RWPE2 (cell line): ENCODE data around the gene ZDHHC6.

Source experiments
- ATAC-seq: fragments of 200-7000 bp; cut with Tn5 transposase; 3 replicates; pipeline ENCODE4 v1.9.1; 2021; ENCODE audit warnings: low read depth
- DNase-seq: peaks from one replicate; pipeline ENCODE4 v3.0.0-alpha.2; 2020; ENCODE audit warnings: low spot score
- H3K27ac ChIP-seq: fragments of 450-650 bp; 2 replicates; pipeline ENCODE4 v1.5.1; 2017; ENCODE audit warnings: mild to moderate bottlenecking; ENCODE audit not compliant: poor library complexity, severe bottlenecking
- H3K27me3 ChIP-seq: fragments of 250-450 bp; sonication (Bioruptor Pico); 2 replicates; pipeline ENCODE4 v1.5.1; 2021; ENCODE audit warnings: mild to moderate bottlenecking, moderate library complexity; ENCODE audit not compliant: insufficient read depth, poor library complexity, severe bottlenecking
- H3K36me3 ChIP-seq: fragments of 250-450 bp; sonication (Bioruptor Pico); 2 replicates; pipeline ENCODE4 v1.5.1; 2020; ENCODE audit warnings: low read depth, mild to moderate bottlenecking, moderate library complexity
- H3K4me1 ChIP-seq: fragments of 250-450 bp; sonication (Bioruptor Pico); 2 replicates; pipeline ENCODE4 v1.5.1; 2021; ENCODE audit warnings: mild to moderate bottlenecking, moderate library complexity; ENCODE audit not compliant: insufficient read depth, poor library complexity, severe bottlenecking
- H3K4me3 ChIP-seq: fragments of 250-450 bp; sonication (Bioruptor Pico); 2 replicates; pipeline ENCODE4 v1.5.1; 2021; ENCODE audit warnings: mild to moderate bottlenecking, moderate library complexity; ENCODE audit not compliant: severe bottlenecking
- H3K9me3 ChIP-seq: fragments of 250-450 bp; sonication (Bioruptor Pico); 2 replicates; pipeline ENCODE4 v1.5.1; 2021; ENCODE audit warnings: mild to moderate bottlenecking, moderate library complexity; ENCODE audit not compliant: severe bottlenecking
- TF ChIP-seq, protein P1 (sequence below): fragments of 450-650 bp; IDR thresholded peaks from one replicate; pipeline ENCODE4 v1.5.1; 2017; ENCODE audit warnings: mild to moderate bottlenecking, moderate library complexity; ENCODE audit not compliant: poor library complexity, severe bottlenecking

The ZDHHC6 gene

DNA sequence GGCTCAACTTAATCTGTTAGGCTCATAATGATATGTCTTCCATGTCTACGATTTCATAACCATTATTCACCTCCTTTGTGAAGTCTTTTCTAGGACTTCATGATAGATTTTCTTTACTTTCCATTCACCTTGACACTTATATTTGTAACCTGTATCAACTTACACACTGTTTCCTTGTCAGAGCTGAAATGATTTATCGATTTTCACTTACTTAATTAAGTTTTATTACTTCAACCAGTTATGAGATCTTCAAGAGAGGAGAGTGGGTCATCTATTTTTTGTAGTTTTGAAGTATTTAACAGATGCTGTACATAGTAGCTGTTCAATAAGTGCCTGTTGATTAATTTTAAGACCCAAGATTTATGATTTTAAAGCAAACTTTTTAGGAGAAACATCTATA lies 37.7 kb upstream of the ZDHHC6 start:
- H3K4me1 ChIP-seq, result no peaks in the 10 kb centered on the region
- ATAC-seq (no peak), DNase-seq (no peak)
- H3K27me3 ChIP-seq, result no peaks in the 10 kb centered on the region
- H3K36me3 ChIP-seq, result no peaks in the 10 kb centered on the region
- TF ChIP-seq, protein P1, sequence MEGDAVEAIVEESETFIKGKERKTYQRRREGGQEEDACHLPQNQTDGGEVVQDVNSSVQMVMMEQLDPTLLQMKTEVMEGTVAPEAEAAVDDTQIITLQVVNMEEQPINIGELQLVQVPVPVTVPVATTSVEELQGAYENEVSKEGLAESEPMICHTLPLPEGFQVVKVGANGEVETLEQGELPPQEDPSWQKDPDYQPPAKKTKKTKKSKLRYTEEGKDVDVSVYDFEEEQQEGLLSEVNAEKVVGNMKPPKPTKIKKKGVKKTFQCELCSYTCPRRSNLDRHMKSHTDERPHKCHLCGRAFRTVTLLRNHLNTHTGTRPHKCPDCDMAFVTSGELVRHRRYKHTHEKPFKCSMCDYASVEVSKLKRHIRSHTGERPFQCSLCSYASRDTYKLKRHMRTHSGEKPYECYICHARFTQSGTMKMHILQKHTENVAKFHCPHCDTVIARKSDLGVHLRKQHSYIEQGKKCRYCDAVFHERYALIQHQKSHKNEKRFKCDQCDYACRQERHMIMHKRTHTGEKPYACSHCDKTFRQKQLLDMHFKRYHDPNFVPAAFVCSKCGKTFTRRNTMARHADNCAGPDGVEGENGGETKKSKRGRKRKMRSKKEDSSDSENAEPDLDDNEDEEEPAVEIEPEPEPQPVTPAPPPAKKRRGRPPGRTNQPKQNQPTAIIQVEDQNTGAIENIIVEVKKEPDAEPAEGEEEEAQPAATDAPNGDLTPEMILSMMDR, result no peak
- H3K9me3 ChIP-seq, result no peaks in the 10 kb centered on the region
- H3K4me3 ChIP-seq, result no peak overlapping the region
- no peak overlapping the region for H3K27ac ChIP-seq

DNA sequence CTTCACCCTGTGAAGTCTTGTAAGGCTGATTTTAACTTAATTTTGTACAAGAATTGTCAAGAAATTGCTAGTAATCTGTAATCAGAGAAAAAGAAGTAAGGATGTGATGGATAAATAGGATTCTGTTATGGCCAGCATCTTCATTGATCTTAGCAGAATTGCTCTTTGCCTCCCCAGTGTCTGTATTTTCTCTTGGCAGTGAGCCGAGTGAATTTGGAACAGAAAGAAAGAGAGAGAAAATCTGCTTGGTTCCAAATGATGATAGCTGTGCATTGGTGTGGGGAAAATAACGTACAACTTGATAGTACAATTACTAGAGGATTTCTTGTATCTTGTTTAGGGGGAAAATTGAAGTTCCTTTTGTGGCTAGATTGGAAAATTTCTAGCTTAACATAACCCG lies 34.9 kb upstream of the ZDHHC6 start:
- no peaks in the 10 kb centered on the region for H3K4me1 ChIP-seq

DNA sequence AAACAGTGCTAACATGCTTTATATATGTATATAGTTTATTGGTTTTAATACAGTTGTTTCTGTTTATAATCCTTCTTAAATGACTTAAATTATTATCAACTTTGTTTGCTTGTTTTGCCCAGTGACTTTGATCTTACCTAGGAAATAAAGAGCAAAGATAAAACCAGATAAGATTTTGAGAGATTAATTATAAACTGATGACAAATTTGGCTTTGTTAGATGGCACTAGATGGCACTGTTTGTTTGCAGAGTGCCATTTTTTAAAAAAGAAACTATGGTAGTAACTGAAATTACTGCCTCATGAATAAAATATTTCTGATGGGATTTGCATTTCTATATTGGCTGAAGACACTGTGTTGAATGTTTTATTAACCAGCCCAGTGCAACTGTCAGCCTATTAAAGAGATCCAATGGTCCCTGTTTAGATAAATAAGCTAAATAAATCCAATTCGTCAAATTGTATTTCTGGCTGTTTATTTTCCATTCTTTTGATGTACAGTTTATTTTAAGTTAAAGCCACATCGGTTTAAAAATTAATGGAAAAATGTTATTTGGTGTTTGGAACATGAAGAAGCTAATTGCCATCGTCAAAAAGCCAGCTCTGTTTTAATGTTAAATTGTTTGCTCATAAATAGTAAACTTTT lies 29.0 kb upstream of the ZDHHC6 start:
- no peak overlapping the region for H3K27ac ChIP-seq

More for the DNA sequence above, 34.9 kb upstream of the ZDHHC6 start:
- DNase-seq, result no peak
- Histone ChIP-seq H3K4me3 (no peak overlapping the region), H3K36me3 (no peaks in the 10 kb centered on the region), H3K27ac (no peak overlapping the region), H3K27me3 (no peaks in the 10 kb centered on the region), H3K9me3 (no peaks in the 10 kb centered on the region)
- TF ChIP-seq, protein P1, result no peak
- ATAC-seq, result no peak

DNA sequence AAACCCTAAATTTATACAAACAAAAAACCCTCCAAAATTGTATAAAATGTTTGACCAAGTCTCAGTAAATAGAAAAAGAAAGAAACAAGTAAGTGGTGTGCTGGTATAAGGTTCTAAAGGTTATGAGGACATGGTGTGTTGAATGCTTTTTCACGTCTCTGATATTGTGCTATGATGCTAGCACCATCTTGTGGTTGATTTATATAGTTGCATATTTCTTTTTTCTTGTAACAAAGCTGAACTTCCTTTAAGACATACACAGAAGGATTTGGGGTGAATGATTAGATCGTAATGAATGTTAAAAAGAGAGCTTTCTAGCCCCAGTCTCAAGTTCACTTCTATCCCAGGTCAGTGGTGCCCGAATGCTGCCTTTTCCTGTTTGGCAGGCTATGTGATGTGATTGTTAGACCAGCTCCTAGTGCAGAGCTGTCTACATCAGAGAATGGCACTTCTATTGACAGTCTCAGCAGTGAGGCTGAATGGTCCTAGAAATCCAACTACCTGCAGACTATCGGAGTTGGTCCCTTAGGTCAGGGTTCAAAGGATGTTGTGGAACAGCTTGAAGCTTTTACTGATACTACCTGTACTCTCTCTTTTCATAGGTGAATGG lies 25.3 kb upstream of the ZDHHC6 start:
- TF ChIP-seq, protein P1, result peak; percentile 93
- Histone ChIP-seq H3K27ac (no peak overlapping the region), H3K9me3 (no peaks in the 10 kb centered on the region), H3K4me3 (no peak overlapping the region), H3K27me3 (no peaks in the 10 kb centered on the region), H3K4me1 (no peaks in the 10 kb centered on the region), H3K36me3 (peaks cover 19% of the 10 kb centered on the region)
- DNase-seq, result no peak
- ATAC-seq, result peak; percentile 52; the same call in 2 of the 3 replicates

More for the DNA sequence above, 29.0 kb upstream of the ZDHHC6 start:
- no peak for DNase-seq
- H3K9me3 ChIP-seq, result no peaks in the 10 kb centered on the region
- ATAC-seq, result no peak
- H3K27me3 ChIP-seq, result no peaks in the 10 kb centered on the region
- TF ChIP-seq, protein P1, result peak; percentile 76
- 0 out of 2 replicates have a peak, but pooled peaks cover 5% of the 10 kb centered on the region for H3K36me3 ChIP-seq
- H3K4me1 ChIP-seq, result no peaks in the 10 kb centered on the region
- no peak overlapping the region for H3K4me3 ChIP-seq

DNA sequence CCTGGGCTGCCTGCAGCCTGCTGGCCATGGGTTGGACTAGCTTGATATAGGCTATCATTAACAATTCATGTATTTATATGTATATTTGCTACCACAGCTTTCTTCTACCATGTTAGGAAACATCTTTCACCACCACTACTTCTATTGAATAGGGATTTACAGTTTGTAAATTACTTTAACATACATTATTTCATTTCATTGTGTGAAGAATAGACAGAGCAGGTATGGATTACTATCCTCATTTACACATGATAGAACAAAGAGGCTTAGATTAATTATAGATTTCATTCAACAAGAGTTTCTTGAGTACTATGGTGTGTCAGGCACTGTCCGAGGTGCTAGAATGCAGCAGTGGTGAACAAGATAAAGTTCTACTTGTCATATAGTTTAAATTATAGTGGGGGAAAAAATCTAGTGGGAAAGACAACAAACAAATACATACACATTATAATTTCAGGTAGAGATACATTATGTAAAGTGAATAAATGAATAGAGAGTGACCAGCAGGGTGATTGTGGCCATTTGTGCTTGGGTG lies 20.9 kb upstream of the ZDHHC6 start:
- Histone ChIP-seq H3K27me3 (no peaks in the 10 kb centered on the region), H3K9me3 (no peaks in the 10 kb centered on the region), H3K27ac (no peak overlapping the region), H3K4me1 (no peaks in the 10 kb centered on the region), H3K36me3 (peaks cover 43% of the 10 kb centered on the region), H3K4me3 (no peak overlapping the region)
- TF ChIP-seq, protein P1, result no peak
- ATAC-seq (no peak), DNase-seq (no peak)
